HUES48 (cell line): ENCODE results near the gene LMAN2L.

Experiments
- H3K27ac ChIP-seq: one replicate; pipeline ENCODE4 v1.7.0; 2013; ENCODE audit warnings: low read depth, low read length, inconsistent platforms
- H3K27me3 ChIP-seq: 2 replicates; pipeline ENCODE4 v1.6.1; 2013; ENCODE audit warnings: mild to moderate bottlenecking, low read length; ENCODE audit not compliant: control insufficient read depth, insufficient read depth
- H3K36me3 ChIP-seq: 2 replicates; pipeline ENCODE4 v1.6.1; 2013; ENCODE audit warnings: low read length; ENCODE audit not compliant: control insufficient read depth, insufficient read depth
- H3K4me1 ChIP-seq: 2 replicates; pipeline ENCODE4 v1.6.1; 2013; ENCODE audit warnings: mild to moderate bottlenecking, low read length; ENCODE audit not compliant: control insufficient read depth, insufficient read depth
- H3K4me3 ChIP-seq: 2 replicates; pipeline ENCODE4 v1.5.1; 2013; ENCODE audit warnings: mild to moderate bottlenecking, low read depth, low read length
- H3K9ac ChIP-seq: 2 replicates; pipeline ENCODE4 v1.6.1; 2013; ENCODE audit warnings: mild to moderate bottlenecking, low read depth, low read length, moderate library complexity
- H3K9me3 ChIP-seq: 2 replicates; pipeline ENCODE4 v1.6.1; 2013; ENCODE audit warnings: low read length; ENCODE audit not compliant: control insufficient read depth, insufficient read depth

LMAN2L gene

DNA sequence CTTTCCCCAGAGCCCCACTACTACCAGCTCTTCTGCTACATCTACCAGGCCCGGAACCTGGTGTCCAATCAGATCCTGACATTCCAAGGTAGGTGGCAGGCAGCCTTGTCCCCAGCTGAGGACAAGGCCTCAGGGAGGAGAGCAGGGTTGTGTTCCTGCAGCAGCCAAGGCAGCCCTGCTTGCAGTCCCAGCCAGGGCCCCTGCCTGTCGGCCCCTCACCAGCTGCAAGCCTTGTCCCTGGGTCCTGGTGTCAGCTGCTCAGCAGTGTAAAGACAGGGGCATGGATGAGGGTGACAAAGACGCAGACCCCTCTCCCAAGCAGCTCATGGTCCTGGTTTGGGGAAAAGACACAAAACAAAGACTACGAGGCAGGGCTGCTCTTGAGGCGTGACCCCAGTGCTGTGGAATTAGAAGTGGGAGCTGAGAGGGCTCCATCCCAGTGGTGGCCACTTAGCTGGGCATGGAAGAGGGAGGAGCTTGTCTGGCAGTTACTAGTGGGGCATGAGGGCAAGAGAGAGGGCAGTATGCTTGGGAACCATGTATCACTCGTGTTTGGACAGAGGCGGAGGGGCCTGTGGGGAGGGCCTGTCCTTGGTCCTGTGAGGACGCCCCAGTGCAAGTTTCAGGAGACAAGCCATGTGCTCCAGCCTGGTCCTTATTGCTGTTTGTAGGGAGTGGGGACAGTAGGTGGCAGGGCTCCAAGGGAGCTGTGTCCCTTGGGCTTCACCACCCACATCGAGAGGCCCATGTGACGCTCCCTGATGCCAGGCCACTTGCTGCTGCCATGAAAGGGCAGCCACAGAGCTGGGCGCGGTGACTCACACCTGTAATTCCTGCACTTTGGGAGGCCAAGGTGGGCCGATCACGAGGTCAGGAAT, 47.5 kb downstream of the LMAN2L start:
- no peaks in the 10 kb centered on the region for H3K27me3 ChIP-seq
- no peaks in the 10 kb centered on the region for H3K4me1 ChIP-seq
- no peaks in the 10 kb centered on the region for H3K36me3 ChIP-seq
- no peak overlapping the region for H3K9ac ChIP-seq
- H3K9me3 ChIP-seq = no peaks in the 10 kb centered on the region
- H3K27ac ChIP-seq = no peak overlapping the region
- H3K4me3 ChIP-seq = no peak overlapping the region

DNA sequence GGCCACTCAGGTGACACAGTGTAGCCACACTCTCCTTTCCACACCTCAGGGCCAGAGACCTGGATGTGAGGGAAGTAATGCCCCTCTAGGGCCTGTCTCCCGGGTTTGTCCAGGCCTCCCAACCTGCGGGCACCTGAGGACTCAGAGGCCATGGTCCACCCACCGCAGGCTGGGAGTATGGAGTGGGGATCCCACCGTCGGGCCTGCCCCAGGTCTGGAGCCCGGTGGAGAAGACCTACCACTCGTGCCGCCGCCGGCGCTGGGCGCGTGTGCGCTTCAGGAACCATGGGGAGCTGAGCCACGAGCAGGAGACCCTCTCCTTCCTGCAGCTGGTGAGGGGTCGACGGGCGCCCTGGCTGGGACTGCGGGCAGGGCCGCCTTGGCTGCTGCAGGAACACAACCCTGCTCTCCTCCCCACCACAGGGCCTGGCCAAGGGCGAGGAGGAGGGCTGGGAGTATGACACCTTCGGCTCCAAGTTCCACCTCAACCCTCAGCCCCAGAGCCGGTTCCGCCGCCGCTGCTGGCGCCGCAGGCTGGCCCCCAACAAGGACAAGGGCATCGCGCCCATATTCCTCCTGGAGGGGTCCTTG, 48.7 kb downstream of the LMAN2L start:
- H3K9me3 ChIP-seq = no peaks in the 10 kb centered on the region
- no peak overlapping the region for H3K9ac ChIP-seq
- H3K4me1 ChIP-seq = no peaks in the 10 kb centered on the region
- no peaks in the 10 kb centered on the region for H3K27me3 ChIP-seq
- H3K4me3 ChIP-seq = no peak overlapping the region
- no peak overlapping the region for H3K27ac ChIP-seq
- no peaks in the 10 kb centered on the region for H3K36me3 ChIP-seq

DNA sequence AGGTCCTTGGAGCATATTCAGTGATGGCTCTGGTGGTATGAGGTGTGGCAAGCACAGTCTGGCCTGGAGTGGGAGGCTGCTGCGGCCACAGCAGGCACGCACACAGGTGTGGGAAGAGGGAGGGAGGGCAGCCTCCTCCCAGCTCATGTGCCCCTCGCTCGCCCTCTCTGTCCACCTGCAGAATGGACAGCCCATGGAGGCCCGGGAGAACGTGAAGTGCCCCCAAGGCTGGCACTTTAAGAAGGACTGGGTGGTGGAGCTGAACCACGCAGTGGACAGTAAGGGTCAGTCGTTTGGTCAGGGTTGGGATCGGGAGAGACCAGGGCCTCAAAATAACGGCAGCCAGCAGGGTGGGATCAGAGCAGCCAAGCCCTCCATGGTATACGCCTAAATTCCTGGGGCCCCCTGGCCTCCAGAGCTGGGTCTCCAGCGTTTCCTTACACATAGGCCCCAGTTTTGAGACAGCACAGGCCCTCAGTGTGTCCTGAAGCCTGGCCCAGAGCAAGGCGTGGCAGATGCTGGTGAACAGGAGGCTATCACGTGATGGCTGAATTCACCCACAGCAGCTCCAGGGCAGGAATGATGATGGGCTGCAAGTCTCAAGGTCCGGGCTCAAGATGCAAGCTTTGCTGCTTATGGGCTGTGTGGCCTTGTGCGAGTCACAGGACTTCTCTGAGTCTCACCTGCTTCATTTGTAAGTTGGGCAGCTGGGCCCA, 49.4 kb downstream of the LMAN2L start:
- no peak overlapping the region for H3K9ac ChIP-seq

DNA sequence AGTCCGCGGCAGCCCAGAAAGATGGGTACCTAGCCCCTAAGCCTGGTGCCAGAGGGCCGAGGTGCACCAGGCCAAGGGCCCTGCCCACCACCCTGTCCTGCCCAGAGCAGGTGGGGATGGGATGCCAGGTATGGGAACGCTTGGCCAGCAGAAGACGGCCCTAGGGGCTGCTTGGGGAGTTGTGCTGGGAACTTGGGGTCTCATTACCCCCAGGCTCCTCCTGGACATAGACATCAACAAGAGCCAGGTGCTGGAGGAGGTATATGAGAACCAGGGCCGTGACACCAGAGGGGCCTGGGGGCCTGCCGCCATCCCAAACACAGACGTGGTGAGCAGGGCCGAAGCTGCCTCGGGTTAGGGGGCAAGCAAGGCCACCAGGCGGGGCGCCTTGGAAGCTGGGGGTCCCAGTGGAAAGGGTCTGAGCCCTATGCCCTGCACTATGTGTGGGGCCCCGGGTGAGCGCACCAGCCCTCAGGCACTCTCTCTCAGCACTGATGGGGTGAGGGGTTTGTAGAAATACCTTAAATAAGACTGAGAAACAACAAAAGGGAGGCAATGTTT, 50.4 kb downstream of the LMAN2L start:
- no peaks in the 10 kb centered on the region for H3K4me1 ChIP-seq
- H3K36me3 ChIP-seq = no peaks in the 10 kb centered on the region
- no peaks in the 10 kb centered on the region for H3K9me3 ChIP-seq
- no peak overlapping the region for H3K27ac ChIP-seq
- no peak overlapping the region for H3K9ac ChIP-seq
- H3K4me3 ChIP-seq = no peak overlapping the region
- H3K27me3 ChIP-seq = no peaks in the 10 kb centered on the region

More for the DNA sequence above, 49.4 kb downstream of the LMAN2L start:
- Histone ChIP-seq H3K27ac (no peak overlapping the region), H3K27me3 (no peaks in the 10 kb centered on the region), H3K9me3 (no peaks in the 10 kb centered on the region), H3K36me3 (no peaks in the 10 kb centered on the region), H3K4me1 (no peaks in the 10 kb centered on the region), H3K4me3 (no peak overlapping the region)

DNA sequence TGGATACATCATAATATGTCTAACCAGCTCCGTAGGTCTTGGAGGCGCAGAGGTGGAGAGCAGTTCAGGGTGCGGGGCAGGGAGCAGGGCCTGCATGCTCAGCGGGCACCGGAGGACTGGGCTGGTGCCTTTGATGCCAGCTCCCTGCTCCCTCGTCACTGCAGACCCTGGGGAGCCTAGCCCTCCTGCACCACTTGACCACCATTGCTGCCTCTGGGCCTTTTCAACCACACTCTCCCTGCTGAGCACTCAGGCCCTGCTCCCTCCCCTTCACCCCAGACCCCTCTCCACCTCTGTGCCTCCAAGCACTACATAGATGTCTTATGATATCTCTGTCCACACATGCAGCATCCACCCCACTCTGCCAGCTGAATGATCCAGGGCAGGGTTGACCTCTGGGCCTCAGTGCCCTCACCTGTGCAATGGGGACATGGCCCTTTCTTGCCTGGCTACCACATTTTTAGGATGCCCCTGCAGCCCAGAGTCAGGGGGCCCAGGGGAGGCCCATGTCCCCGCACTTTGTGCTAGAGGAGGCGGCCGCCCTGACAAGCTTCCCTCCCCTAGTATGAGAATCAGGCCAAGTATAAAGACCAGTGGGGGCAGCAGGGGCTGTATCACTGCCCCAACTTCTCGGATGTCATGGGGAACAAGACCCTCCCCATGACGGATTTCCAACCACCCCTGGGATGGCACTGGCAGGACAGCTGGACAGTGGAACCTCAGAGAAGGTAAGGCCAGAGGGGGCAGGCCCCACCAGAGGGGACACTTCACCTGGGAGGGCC, 51.0 kb downstream of the LMAN2L start:
- no peak overlapping the region for H3K9ac ChIP-seq
- no peaks in the 10 kb centered on the region for H3K27me3 ChIP-seq
- H3K9me3 ChIP-seq = no peaks in the 10 kb centered on the region
- H3K4me1 ChIP-seq = no peaks in the 10 kb centered on the region
- H3K36me3 ChIP-seq = no peaks in the 10 kb centered on the region
- no peak overlapping the region for H3K27ac ChIP-seq
- no peak overlapping the region for H3K4me3 ChIP-seq

DNA sequence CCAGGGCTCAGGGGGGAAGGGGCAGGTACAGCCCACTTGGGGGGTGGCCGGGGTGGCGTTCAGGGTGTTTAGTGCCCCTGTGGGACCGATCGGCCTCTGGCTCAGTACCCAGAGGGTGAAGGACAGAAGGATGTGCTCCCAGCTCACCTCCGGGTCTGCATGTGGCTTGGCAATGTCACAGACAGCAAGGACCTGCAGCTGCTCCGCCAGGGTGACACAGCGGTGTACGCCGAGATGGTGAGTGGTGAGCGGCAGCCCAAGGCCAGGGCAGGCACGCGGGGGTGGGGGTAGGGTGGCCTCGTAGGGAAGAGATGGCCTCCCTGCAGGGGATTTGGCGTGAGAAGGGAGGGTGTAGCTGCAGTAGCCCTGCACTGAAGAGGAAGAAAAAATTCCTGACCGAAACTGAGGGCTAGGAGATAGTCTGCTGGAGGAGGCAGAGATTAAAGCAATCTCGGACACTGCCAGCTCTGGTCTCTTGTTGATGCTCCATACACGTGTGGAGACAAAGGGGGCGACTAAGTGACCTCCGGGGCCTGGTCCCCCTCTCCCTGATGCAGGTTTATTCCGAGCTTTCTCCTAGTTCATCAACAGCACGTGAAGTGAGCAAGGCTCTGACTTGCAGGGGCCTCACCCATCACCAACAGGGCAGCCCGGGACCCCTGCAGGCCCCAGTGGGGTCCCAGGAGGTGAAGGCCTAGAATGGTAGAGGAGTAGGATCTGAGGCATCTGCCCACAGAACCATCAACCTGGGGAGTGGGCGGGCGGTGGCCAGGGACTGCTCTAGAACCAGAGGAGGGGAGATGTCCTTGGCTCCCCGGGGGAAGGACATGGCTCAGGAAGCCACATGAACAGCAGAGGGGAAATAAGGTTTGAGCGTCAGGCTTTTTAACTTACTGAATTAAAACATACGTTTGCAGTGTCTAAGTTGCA, 51.9 kb downstream of the LMAN2L start:
- no peak overlapping the region for H3K9ac ChIP-seq
- H3K36me3 ChIP-seq = no peaks in the 10 kb centered on the region

DNA sequence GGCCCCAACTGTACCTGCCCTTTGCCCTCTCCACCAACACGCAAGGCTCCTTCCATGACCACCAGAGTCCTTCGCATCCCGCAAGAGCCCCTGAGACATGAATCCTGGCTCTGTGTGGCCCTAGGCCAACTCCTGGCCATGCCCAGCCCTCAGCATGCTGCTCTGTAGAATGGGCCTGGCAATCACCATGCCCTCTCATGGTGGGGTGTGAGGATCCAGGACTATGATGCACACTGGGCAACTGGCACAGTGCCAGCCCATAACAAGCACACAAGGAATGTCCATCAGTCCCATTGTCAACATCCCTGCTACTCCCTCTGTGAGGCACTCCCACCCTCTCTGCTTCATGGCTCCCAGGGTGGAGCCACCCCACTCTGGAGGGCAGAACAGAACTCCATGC, 52.6 kb downstream of the LMAN2L start:
- H3K27ac ChIP-seq = no peak overlapping the region
- H3K36me3 ChIP-seq = no peaks in the 10 kb centered on the region
- H3K9me3 ChIP-seq = no peaks in the 10 kb centered on the region
- no peaks in the 10 kb centered on the region for H3K27me3 ChIP-seq
- H3K4me3 ChIP-seq = no peak overlapping the region
- H3K4me1 ChIP-seq = no peaks in the 10 kb centered on the region
- H3K9ac ChIP-seq = no peak overlapping the region

More for the DNA sequence above, 51.9 kb downstream of the LMAN2L start:
- H3K4me1 ChIP-seq = no peaks in the 10 kb centered on the region
- no peak overlapping the region for H3K27ac ChIP-seq
- H3K4me3 ChIP-seq = no peak overlapping the region
- H3K9me3 ChIP-seq = no peaks in the 10 kb centered on the region
- H3K27me3 ChIP-seq = no peaks in the 10 kb centered on the region

DNA sequence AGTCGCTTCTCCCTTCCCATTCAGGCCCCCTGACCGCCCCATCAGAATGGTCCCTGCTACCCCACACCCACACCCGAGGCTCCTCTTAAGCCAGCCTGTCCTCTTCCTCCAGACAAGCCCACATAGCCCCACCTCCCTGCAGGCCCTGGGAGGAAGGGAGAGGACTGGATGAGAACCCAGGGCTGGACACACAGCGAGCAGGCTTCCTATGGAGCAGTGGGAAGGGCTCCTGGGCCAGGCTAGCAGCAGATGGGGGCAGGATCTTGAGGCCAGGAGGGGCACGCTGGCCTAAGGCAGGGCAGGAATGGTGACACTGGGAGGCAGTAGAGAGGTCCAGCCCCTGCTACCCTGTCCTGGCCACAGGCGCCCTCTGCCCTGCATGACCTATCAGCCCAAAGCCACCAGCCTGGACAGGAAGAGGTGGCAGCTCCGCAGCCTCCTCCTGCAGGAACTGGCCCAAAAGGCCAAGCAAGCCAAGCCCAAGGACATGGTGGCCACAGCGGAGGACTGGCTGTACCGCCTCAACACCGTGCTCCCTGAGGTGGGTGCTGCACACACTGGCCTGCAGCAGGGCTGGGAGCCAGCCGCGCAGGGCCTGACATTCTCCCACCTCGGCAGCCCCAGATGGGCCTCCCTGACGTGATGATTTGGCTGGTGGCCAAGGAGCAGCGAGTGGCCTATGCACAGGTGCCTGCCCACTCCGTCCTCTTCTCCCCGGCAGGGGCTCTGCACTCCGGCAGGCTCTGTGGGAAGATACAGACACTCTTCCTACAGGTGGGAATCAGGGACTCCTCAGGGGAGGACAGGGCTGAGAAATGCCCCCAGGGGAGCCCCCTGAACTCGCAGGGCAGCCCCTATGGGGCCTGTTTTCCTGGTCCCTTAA, 54.0 kb downstream of the LMAN2L start:
- no peaks in the 10 kb centered on the region for H3K27me3 ChIP-seq
- no peak overlapping the region for H3K4me3 ChIP-seq
- H3K9me3 ChIP-seq = no peaks in the 10 kb centered on the region
- no peaks in the 10 kb centered on the region for H3K4me1 ChIP-seq
- H3K36me3 ChIP-seq = no peaks in the 10 kb centered on the region
- no peak overlapping the region for H3K9ac ChIP-seq
- H3K27ac ChIP-seq = no peak overlapping the region

DNA sequence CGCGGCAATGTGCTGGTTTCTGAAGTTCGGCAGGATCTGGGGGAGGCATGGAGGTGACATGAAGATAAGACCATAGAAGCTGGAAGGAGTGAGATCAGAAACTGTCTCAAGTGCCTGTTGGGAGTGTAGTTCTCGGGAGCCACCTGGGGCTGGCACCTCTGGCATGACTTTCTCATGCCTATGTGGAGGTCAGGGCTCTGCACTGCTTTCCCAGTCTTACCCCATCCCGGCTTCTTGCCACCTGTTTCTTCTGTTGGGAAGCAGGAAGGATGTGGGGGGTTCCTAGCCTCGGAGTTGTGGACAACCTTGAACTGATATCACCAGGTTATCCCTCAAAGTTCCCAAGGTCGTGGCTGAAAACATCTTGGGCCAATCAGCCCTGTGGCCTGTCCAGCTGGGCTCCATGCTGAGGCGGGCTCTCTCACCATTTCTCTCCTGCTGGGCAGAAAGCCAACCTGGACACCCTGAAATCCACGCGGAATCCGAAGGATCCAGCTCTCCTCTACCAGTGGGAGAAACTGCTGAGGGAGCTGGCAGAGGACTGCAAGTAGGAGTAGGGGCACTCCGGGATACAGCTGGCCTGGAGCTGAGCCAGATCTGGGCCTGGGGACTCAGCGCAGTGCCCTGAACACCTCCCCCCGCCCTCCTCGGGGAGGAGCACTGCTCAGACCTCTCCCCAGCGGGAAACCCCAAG, 54.8 kb downstream of the LMAN2L start:
- Histone ChIP-seq H3K4me3 (no peak overlapping the region), H3K27me3 (no peaks in the 10 kb centered on the region), H3K9me3 (no peaks in the 10 kb centered on the region), H3K36me3 (no peaks in the 10 kb centered on the region), H3K4me1 (no peaks in the 10 kb centered on the region), H3K27ac (no peak overlapping the region), H3K9ac (no peak overlapping the region)
